NCI-H2107 treated with DMSO at 0.1 percent for 48 hours (cell line): Measurements from ENCODE around the gene RAPGEF1.
"Not testable (repeated sequence)": the region's sequence is repeated elsewhere in the genome, so short reads cannot be mapped to it uniquely, and the experiment has no call there.

Experiments
- DNase-seq: peaks from one replicate; lab custom pipeline; 2025; ENCODE audit not compliant: unreplicated experiment; lab: John Stamatoyannopoulos, UW

Gene RAPGEF1

DNA sequence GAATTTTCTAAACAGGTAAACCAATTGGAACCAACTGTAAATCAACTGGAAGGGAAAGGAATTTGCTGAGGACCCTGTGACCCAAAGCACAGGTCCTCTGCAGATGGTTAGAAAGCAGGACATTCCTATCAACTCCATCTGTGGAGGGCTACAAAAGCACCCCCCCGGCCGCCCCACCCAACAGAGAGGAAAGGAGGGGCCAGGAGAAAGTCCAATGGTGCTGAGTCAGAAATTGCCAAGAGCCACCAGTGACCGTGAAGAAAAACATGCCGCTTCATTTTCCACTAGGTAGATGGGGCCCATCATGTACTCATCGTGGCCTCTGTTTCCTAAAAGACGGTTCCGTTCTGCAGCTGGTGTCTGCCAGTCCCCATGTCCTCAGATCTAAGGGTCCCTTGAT, 66.3 kb downstream of the RAPGEF1 start:
- no peak for DNase-seq

DNA sequence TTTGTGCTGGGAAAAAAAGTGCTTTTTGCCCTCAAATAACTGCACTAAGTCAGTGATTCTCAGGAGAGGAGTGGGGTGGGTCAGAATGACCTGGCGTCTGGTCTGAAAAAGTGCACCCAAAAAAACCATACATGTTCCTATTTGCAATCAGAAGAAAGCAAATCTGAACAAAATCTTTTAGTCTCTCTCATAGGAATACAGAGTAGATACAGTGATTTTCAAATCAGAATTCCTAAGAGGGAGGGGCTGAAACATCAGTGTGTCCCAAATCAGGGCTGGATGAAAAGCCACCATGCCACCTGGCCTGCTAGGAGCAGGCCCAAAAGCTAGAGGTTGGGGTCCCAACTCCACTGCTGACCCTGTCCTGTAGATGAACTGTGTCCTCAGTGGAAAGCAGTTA, 66.8 kb downstream of the RAPGEF1 start:
- DNase-seq: no peak

DNA sequence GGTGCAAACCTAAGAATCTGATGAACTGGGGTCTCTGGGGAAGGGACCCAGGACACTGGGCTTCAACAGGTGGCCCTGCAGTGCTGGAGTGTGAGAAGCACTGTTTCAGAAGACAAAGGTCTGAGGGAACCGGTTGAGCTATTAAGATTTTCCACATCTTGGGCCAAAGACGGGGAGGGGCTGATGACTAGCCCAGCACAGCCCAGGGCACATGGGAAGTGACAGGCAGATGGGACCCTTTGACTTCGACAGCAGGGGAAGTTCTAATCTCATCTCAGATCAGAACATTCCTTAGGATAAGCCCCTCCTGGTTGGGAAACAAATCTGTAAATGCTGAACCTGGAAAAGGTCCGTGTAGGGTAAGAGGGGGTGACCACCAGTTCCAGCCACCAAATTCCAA, 67.4 kb downstream of the RAPGEF1 start:
- DNase-seq: no peak

DNA sequence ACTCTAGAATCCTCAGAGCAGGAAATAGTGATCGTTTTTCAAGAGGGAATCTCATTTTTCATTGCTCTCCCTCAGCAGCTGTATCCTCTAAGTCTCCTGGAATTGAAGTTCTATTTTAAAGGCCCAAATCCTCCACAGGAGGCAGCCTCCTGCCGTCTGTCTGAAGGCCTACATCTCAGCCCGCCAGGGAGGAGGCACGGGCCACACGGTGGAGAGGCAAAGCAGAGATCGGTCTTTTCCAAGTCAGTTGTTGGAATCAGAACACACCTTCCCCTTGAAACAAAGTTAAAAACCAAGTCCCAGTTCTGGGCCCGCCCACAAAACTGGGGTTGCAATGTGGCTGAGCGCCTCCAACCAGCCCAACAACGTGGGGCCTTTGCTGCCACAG, 68.7 kb downstream of the RAPGEF1 start:
- DNase-seq: no peak

DNA sequence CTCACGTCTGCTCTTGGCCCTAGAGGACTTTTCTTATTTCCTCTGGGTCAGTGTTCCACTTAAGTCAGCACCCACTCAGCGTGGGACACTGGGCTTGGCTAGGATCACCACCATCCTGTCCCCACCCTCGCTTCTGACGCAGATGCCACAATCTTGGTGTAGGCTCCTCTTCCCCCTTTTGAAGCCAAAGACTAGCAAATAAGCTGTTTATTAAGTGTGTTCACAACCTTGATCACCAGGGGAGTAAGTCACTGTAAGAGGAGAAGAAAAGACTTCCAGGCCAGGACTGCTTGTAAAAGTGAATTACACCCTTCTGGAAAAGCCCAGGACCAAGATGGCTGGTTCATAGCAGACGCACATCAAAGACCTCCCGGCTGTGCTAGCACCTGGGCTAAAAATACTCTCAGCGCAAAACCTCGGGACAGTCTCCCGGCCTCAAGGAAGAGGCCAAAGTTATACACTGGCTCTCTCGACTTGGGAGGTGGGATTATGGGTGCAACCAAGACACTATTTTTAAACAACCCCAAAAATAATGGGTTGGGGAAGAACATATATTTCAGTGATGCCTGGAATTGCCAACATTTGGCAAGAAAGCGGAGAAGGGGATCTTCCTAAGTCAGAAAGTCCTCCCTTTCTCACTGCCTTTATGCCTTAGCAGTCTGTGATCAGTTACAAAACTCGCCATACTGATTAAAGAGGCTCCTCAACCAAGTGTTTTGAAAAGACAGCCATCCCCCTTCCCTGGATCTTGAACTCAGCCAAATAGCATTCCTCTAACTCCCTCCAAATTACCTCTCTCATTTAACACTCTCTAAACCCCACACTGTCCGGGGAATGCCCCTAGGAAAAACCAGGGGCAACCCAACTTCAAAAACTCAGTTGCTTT, 69.4 kb downstream of the RAPGEF1 start:
- DNase-seq: no peak

- DNase-seq: no peak
Measured at GRCh38 chr9:131669269-131670157, 70.4 kb downstream of the RAPGEF1 start.

- DNase-seq: peak; percentile 22
Measured at GRCh38 chr9:131668439-131669268, 71.2 kb downstream of the RAPGEF1 start.

DNA sequence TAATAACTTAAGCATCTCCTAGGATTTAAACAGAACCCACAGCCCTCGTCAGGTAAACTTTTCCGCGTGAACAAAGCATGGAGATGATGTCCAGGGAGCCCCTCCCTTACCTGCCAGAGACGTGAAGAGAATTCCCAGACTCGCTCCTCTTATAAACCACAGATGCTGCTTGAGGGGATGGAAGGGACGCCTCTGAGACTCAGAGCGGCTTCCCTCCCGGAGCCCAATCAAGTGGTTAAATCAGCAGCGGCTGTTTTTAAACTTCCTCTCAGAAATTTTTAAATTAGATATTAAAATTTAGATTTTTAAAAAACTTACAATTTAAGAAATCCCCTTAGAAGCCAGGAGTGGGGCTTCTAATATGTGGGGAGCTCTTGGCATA, 71.8 kb downstream of the RAPGEF1 start:
- DNase-seq: no peak

DNA sequence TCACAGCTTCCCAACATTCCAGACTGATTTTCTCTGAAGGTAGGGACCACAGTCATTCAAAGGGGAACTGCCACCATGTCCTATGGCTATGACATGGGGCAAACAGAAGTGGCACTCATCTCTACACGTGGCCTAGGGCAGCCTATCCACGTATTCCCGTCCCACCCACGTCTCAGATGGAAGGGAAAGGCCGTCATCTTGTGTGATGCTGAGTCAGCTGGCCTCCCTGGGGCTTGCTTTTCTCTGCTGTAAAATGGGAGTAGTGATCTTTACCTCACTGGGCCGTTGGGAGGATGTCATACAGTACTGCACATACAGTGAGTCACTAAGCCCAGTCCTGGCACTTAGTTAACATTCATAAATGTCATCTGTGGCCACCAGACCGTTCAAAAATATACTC, 72.3 kb downstream of the RAPGEF1 start:
- no peak for DNase-seq

- no peak for DNase-seq
Measured at GRCh38 chr9:131666774-131667173, 73.1 kb downstream of the RAPGEF1 start.

- DNase-seq: no peak
Measured at GRCh38 chr9:131666029-131666428, 73.8 kb downstream of the RAPGEF1 start.

GRCh38 chr9:131663288-131663687, 76.6 kb downstream of the RAPGEF1 start:
- no peak for DNase-seq

GRCh38 chr9:131662289-131662621, 77.6 kb downstream of the RAPGEF1 start:
- DNase-seq: not testable (repeated sequence)

DNA sequence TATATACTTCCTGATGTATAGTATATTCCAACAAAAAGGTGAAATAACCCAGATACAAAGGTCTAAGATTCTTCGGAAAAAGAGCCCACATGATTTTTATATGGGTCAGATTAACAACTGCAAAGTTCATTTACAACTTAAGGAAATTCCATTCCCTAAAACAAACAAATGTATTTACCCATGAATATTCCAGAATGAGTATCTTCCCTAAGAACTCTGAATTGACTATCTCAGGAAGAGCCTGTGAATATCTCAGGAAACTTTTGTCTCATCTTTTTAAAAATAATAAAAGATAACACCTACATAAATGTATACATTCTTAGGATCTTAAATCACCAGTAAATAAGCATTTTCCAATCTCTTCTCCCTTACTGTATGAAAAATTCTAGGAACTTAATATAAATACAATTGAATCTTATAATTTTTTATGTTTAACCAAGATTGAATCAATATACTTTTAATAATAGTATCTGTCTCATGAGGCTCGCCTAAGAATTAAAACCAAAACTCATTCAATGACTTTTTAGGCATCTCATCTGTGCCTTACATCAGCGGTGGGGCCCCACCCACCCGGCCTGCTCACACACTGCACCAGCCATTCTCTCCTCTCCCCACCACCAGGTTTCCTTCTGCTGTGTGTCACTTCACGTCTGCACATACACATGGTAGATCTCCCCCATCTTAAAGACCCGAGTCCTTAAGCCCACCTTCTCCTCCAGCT, 78.1 kb downstream of the RAPGEF1 start:
- no peak for DNase-seq

DNA sequence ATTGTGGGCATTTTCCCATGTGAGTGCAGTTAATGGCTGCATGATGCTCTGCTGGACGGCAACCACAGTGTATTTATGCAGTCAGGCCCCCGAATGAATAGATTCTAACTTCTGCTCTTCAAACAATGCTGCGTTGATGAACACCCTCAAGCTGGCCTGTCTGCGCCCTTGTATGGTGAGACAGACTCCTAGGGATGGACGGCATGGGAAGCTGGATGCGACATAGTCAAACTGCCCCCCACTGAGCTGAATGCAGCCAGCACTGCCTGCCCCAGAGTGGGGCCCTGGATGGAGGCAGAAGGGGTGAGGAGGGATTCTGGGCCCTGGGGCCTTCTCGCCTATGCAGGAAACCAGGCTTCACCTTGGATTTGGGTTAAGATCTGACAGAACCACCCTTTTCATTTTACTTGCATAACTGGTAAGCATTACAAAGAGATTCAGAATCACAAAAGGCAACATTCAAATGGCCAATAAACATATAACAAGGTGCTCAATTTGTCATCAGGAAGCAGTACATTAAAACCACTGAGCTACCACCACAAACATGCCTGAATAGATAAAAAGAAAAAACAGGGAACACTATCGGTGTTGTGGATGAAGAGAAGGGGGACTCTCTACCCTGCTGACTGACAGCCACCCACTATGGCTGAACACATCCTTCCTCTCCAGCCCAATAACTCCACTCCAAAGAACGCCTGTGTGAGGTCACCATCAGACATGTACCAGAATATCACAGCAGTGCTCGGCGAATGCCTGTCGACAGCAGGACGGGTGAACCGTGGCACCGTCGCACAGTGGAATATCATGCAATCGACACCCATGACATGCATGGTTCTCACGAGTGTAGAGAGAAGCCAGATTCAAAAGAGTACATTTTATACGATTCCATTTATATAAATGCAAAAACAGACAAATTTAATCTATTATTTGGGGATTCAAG, 79.1 kb downstream of the RAPGEF1 start:
- DNase-seq: no peak

DNA sequence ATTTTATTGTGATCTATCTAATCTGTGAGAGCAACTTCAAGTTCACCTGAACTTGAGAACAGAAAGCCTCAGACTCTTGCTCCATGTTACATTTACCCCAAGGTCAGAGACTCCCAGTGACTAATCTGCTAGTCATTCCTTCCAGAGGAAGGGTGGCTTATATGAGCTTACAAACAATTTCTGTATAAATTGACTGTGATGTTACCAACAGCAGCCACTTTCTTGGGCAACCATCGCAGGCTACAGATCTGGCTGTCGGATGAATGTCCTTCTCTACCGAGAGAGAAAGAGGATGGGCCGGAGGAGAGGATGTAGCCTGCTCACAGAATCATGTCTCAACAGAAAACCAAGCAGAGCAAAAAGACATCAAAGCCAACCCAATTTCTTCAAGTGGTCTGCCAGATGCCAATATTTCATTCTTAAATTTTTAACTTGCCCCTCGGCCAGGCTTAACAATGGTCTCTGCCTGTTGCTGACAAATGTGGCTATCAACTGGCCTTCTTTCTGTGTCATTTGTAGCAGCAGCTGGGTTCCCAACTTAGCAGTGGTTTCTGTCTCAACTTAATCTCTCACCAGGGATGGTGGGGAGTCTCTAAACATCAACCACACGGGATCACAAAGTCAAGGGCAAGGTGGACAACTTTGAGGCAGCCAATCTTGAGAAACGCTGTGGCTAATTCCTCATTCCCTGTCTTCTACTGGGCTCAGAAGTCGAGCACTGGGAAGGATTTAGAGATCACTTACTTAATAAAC, 81.3 kb downstream of the RAPGEF1 start:
- DNase-seq: no peak

GRCh38 chr9:131657940-131658339, 81.9 kb downstream of the RAPGEF1 start:
- DNase-seq: no peak

GRCh38 chr9:131657456-131657855, 82.4 kb downstream of the RAPGEF1 start:
- DNase-seq: no peak

DNA sequence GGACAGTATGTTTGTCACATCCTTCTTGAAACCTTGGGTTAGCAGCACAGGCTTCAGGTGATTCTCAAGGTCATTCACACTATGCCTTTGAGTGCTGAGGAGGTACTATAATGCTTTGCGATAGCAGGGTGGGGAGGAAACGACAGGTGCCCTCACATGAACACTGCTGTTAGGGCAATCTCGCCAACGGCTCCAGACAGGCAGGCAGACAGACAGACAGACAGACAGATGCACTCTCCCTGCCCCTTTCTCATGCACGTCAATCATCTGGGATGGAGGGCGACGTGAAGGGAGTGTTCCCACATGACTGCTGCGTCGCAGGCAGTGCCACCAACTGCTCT, 82.9 kb downstream of the RAPGEF1 start:
- DNase-seq: no peak
